Naive thymus-derived CD4-positive, alpha-beta T cell (primary cell): ENCODE measurements around the gene PPP1R1C. TPM values are rescaled to one million over a fixed set of nuclear protein-coding genes. Genes with fewer than 3 reads are reported as not detected.
A peak's percentile ranks its signal among the peaks of the same experiment; 100 is the strongest.

Experiments used
- ATAC-seq: fragments of 150-1000 bp; cut with Tn5 transposase; 2 replicates; pipeline ENCODE4 v1.10.0; 2021; ENCODE audit warnings: mild to moderate bottlenecking, moderate library complexity
- CTCF ChIA-PET: fragments of 350-600 bp; sonication (Branson Sonifier 250); formaldehyde crosslinking; loops from one replicate; lab custom pipeline; 2021; ENCODE audit warnings: antibody characterized with exemption; lab: Charles Lee
- POLR2A ChIA-PET: fragments of 350-600 bp; sonication (Branson Sonifier 250); formaldehyde crosslinking; loops from one replicate; lab custom pipeline; 2021; ENCODE audit warnings: antibody characterized with exemption, inconsistent platforms; lab: Charles Lee
- DNase-seq, 9 donors: peaks; one replicate each; pipeline versions ENCODE4 v3.0.0 to v3.0.0-alpha.2; 2020 to 2022; ENCODE audit warnings: mixed read lengths in 1 of 9
- H3K27ac ChIP-seq: one replicate; pipeline ENCODE4 v1.7.0; 2013; ENCODE audit warnings: mild to moderate bottlenecking, low read depth, low read length, moderate library complexity
- H3K27me3 ChIP-seq, 2 donors: one replicate each; pipeline ENCODE4 v1.7.0; 2013; ENCODE audit warnings: low read length in 2 of 2, mild to moderate bottlenecking in 2 of 2, moderate library complexity in 2 of 2; ENCODE audit not compliant: control insufficient read depth in 2 of 2, insufficient read depth in 2 of 2
- H3K36me3 ChIP-seq, 3 experiments: 1 replicate in 2 of 3; 2 replicates in 1 of 3; pipeline ENCODE4 v1.7.0; 2013; ENCODE audit warnings: low read length in 3 of 3, mild to moderate bottlenecking in 3 of 3, moderate library complexity in 1 of 3; ENCODE audit not compliant: insufficient read depth in 3 of 3, control insufficient read depth in 2 of 3
- H3K4me1 ChIP-seq, 2 donors: one replicate each; pipeline ENCODE4 v1.7.0; 2013; ENCODE audit warnings: low read length in 2 of 2, mild to moderate bottlenecking in 2 of 2, moderate library complexity in 1 of 2; ENCODE audit not compliant: control insufficient read depth in 2 of 2, insufficient read depth in 2 of 2
- H3K4me3 ChIP-seq: 2 replicates; pipeline ENCODE4 v1.7.0; 2013; ENCODE audit warnings: mild to moderate bottlenecking, low read length
- H3K9me3 ChIP-seq, 3 experiments: 1 replicate in 2 of 3; 2 replicates in 1 of 3; pipeline ENCODE4 v1.7.0; 2013; ENCODE audit warnings: low read length in 3 of 3; ENCODE audit not compliant: control insufficient read depth in 2 of 3
- H3K27ac Mint-ChIP-seq, 9 donors: one replicate each; pipeline ENCODE4 v1.8.0; 2020 to 2022; ENCODE audit warnings: mixed read lengths in 9 of 9, mild to moderate bottlenecking in 8 of 9, moderate library complexity in 5 of 9, inconsistent platforms in 2 of 9
- H3K27me3 Mint-ChIP-seq, 5 donors: one replicate each; pipeline ENCODE4 v1.8.0; 2021 to 2022; ENCODE audit warnings: mixed read lengths in 5 of 5, mild to moderate bottlenecking in 1 of 5
- H3K36me3 Mint-ChIP-seq, 5 donors: one replicate each; pipeline ENCODE4 v1.8.0; 2020 to 2022; ENCODE audit warnings: mixed read lengths in 5 of 5, mild to moderate bottlenecking in 3 of 5, inconsistent platforms in 1 of 5
- H3K4me1 Mint-ChIP-seq, 7 donors: one replicate each; pipeline ENCODE4 v1.8.0; 2020 to 2022; ENCODE audit warnings: mixed read lengths in 7 of 7, mild to moderate bottlenecking in 3 of 7, inconsistent platforms in 1 of 7
- H3K4me3 Mint-ChIP-seq, 10 donors: one replicate each; pipeline ENCODE4 v1.8.0; 2020 to 2022; ENCODE audit warnings: mild to moderate bottlenecking in 10 of 10, mixed read lengths in 10 of 10, moderate library complexity in 6 of 10, inconsistent platforms in 2 of 10
- H3K9me3 Mint-ChIP-seq, 11 donors: one replicate each; pipeline ENCODE4 v1.8.0; 2020 to 2022; ENCODE audit warnings: mixed read lengths in 11 of 11, mild to moderate bottlenecking in 4 of 11, inconsistent platforms in 1 of 11, moderate library complexity in 1 of 11
- intact Hi-C, 2 donors: fragments of 100-400 bp; cut with micrococcal nuclease; formaldehyde crosslinking; loops; one replicate each; pipeline ENCODE4 v1.15.1; 2023
- polyA plus RNA-seq, 2 donors: library from polyadenylated mRNA; unstranded; fragments of 300-500 nt; fragmentation: Illumina TruSeq; gene quantifications; one replicate each; pipeline ENCODE4 v1.2.3, GENCODE V29; 2021
- total RNA-seq, 6 experiments: library from RNA in 5 of 6; stranded (reverse) in 5 of 6; gene quantifications; 1 replicate in 5 of 6; 2 replicates in 1 of 6; pipeline ENCODE4 v1.2.3 and lab custom pipeline; 2021 to 2026

The PPP1R1C gene
- total and polyA plus RNA-seq, 7 experiments from 2014 or later = not detected

GRCh38 chr2:182090486-182090885 is 104.8 kb downstream of the PPP1R1C start:
- Mint-ChIP-seq H3K4me1 (no peaks in the 10 kb centered on the region), H3K27ac (no peak overlapping the region), H3K4me3 (no peak overlapping the region), H3K27me3 (peaks cover 3 to 16% (median 5%) of the 10 kb centered on the region in 5 donors), H3K36me3 (peaks cover 0 to 7% (median 0%) of the 10 kb centered on the region in 5 donors), H3K9me3 (peaks cover 0 to 7% (median 0%) of the 10 kb centered on the region in 11 donors)
- CTCF ChIA-PET = no interaction called here
- intact Hi-C loops = no loop called here
- POLR2A ChIA-PET = no interaction called here
- Histone ChIP-seq H3K27me3 (no peaks in the 10 kb centered on the region), H3K4me1 (no peaks in the 10 kb centered on the region), H3K4me3 (no peak overlapping the region), H3K36me3 (no peaks in the 10 kb centered on the region), H3K9me3 (no peaks in the 10 kb centered on the region), H3K27ac (no peak overlapping the region)
- no peak for DNase-seq
- no peak for ATAC-seq

GRCh38 chr2:182097571-182098164 is 112.0 kb downstream of the PPP1R1C start:
- Histone ChIP-seq H3K27ac (no peak overlapping the region), H3K27me3 (no peaks in the 10 kb centered on the region), H3K4me1 (no peaks in the 10 kb centered on the region), H3K9me3 (no peaks in the 10 kb centered on the region), H3K36me3 (no peaks in the 10 kb centered on the region), H3K4me3 (no peak overlapping the region)
- intact Hi-C loops = no loop called here
- H3K27ac Mint-ChIP-seq = no peak overlapping the region
- H3K9me3 Mint-ChIP-seq = peaks cover 0 to 7% (median 0%) of the 10 kb centered on the region in 11 donors
- ChIA-PET CTCF (no interaction called here), POLR2A (no interaction called here)
- peaks cover 2 to 9% (median 6%) of the 10 kb centered on the region in 5 donors for H3K27me3 Mint-ChIP-seq
- no peak for ATAC-seq
- no peak overlapping the region for H3K4me3 Mint-ChIP-seq
- no peak for DNase-seq
- H3K36me3 Mint-ChIP-seq = peaks cover 0 to 7% (median 0%) of the 10 kb centered on the region in 5 donors
- H3K4me1 Mint-ChIP-seq = no peaks in the 10 kb centered on the region

- H3K9me3 Mint-ChIP-seq = peaks cover 0 to 3% (median 0%) of the 10 kb centered on the region in 11 donors
- ChIA-PET POLR2A (no interaction called here), CTCF (no interaction called here)
- Histone ChIP-seq H3K36me3 (no peaks in the 10 kb centered on the region), H3K4me1 (no peaks in the 10 kb centered on the region), H3K4me3 (no peak overlapping the region), H3K9me3 (no peaks in the 10 kb centered on the region), H3K27me3 (no peaks in the 10 kb centered on the region), H3K27ac (no peak overlapping the region)
- no peak overlapping the region for H3K4me3 Mint-ChIP-seq
- H3K4me1 Mint-ChIP-seq = no peaks in the 10 kb centered on the region
- peaks cover 2 to 9% (median 4%) of the 10 kb centered on the region in 5 donors for H3K27me3 Mint-ChIP-seq
- H3K36me3 Mint-ChIP-seq = peaks cover 0 to 3% (median 0%) of the 10 kb centered on the region in 5 donors
- ATAC-seq = no peak
- DNase-seq = no peak
- intact Hi-C loops = no loop called here
- no peak overlapping the region for H3K27ac Mint-ChIP-seq
Observed at GRCh38 chr2:182098648-182099047, 113.0 kb downstream of the PPP1R1C start.

DNA sequence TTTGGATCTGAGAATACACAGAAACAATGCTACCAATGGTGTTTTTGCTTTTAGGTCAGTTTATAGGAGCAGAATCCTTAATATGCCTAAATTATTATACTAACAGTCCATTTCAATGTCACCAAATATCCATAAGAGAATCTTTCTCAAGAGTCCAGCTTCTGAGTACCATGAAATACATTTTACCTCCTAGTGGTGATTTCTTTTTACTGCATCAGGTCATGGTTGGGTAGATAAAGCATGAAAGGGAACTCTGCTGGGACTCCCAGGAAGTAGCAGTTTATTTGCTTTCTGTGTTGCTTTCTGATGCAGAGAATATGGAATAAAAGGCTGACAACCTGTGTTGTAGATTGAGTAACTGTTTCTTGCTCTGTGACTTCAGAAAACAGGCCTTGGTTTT is 115.6 kb downstream of the PPP1R1C start:
- intact Hi-C loops = no loop called here
- Mint-ChIP-seq H3K4me1 (no peaks in the 10 kb centered on the region), H3K4me3 (no peak overlapping the region), H3K36me3 (no peaks in the 10 kb centered on the region), H3K9me3 (no peaks in the 10 kb centered on the region), H3K27ac (no peak overlapping the region), H3K27me3 (peaks cover 0 to 11% (median 5%) of the 10 kb centered on the region in 5 donors)
- Histone ChIP-seq H3K9me3 (no peaks in the 10 kb centered on the region), H3K27ac (no peak overlapping the region), H3K4me3 (no peak overlapping the region), H3K27me3 (no peaks in the 10 kb centered on the region), H3K36me3 (no peaks in the 10 kb centered on the region), H3K4me1 (no peaks in the 10 kb centered on the region)
- ChIA-PET POLR2A (no interaction called here), CTCF (no interaction called here)
- peak in 1 of 9 donors; percentile 8 for DNase-seq
- ATAC-seq = no peak

GRCh38 chr2:182103526-182103925 is 117.9 kb downstream of the PPP1R1C start:
- POLR2A ChIA-PET = no interaction called here
- H3K36me3 Mint-ChIP-seq = no peaks in the 10 kb centered on the region

DNA sequence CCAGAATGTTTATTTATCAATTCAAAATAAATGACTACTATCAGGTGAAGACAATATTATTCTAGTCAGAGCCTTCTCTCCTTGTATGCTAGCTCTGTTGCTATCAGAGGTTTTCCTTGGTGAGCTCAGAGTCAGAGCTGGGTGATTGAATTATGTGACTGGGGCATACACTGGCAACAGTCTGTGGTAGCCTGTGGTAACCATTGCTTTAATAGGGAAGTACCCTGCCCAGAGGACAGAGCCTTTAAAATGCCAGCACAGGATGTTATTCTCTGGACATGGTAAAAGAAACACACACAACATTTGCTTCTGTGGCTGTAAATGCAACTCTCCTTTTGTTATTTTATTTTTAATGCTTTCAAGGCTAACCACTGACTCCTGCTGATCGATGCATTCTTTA is 124.7 kb downstream of the PPP1R1C start:
- no peaks in the 10 kb centered on the region for H3K27me3 ChIP-seq
- ChIA-PET CTCF (no interaction called here), POLR2A (no interaction called here)
- Mint-ChIP-seq H3K4me1 (no peaks in the 10 kb centered on the region), H3K36me3 (no peaks in the 10 kb centered on the region), H3K4me3 (no peak overlapping the region), H3K27ac (no peak overlapping the region), H3K9me3 (no peaks in the 10 kb centered on the region), H3K27me3 (peaks cover 0 to 6% (median 0%) of the 10 kb centered on the region in 5 donors)
- intact Hi-C loops = no loop called here
- H3K4me1 ChIP-seq = no peaks in the 10 kb centered on the region
- H3K36me3 ChIP-seq = no peaks in the 10 kb centered on the region
- H3K4me3 ChIP-seq = no peak overlapping the region
- DNase-seq = no peak
- H3K9me3 ChIP-seq = no peaks in the 10 kb centered on the region
- no peak for ATAC-seq
- H3K27ac ChIP-seq = no peak overlapping the region

More at GRCh38 chr2:182103526-182103925, 117.9 kb downstream of the PPP1R1C start:
- DNase-seq = no peak
- intact Hi-C loops = no loop called here
- no peaks in the 10 kb centered on the region for H3K9me3 Mint-ChIP-seq
- H3K36me3 ChIP-seq = no peaks in the 10 kb centered on the region
- peaks cover 0 to 11% (median 4%) of the 10 kb centered on the region in 5 donors for H3K27me3 Mint-ChIP-seq
- no peaks in the 10 kb centered on the region for H3K4me1 ChIP-seq
- H3K9me3 ChIP-seq = no peaks in the 10 kb centered on the region
- no peak overlapping the region for H3K4me3 Mint-ChIP-seq
- CTCF ChIA-PET = no interaction called here
- ATAC-seq = no peak
- H3K4me1 Mint-ChIP-seq = no peaks in the 10 kb centered on the region
- no peaks in the 10 kb centered on the region for H3K27me3 ChIP-seq
- H3K27ac ChIP-seq = no peak overlapping the region
- no peak overlapping the region for H3K4me3 ChIP-seq
- no peak overlapping the region for H3K27ac Mint-ChIP-seq

- DNase-seq (no peak), ATAC-seq (no peak)
- Mint-ChIP-seq H3K27me3 (peaks cover 0 to 6% (median 0%) of the 10 kb centered on the region in 5 donors), H3K9me3 (no peaks in the 10 kb centered on the region), H3K27ac (no peak overlapping the region), H3K36me3 (no peaks in the 10 kb centered on the region), H3K4me1 (no peaks in the 10 kb centered on the region), H3K4me3 (no peak overlapping the region)
- Histone ChIP-seq H3K27me3 (no peaks in the 10 kb centered on the region), H3K36me3 (no peaks in the 10 kb centered on the region), H3K4me1 (no peaks in the 10 kb centered on the region), H3K9me3 (no peaks in the 10 kb centered on the region), H3K27ac (no peak overlapping the region), H3K4me3 (no peak overlapping the region)
- intact Hi-C loops = no loop called here
- ChIA-PET CTCF (no interaction called here), POLR2A (no interaction called here)
Observed at GRCh38 chr2:182113334-182113733, 127.7 kb downstream of the PPP1R1C start.
